ENCODE measurements around the gene ARRDC2.

- TF ChIP-seq CTCF (IDR thresholded peaks at IDR 0.05; ENCODE audit: insufficient read depth, low read length, poor library complexity, severe bottlenecking) (no peak), EZH2phosphoT487 (conservative IDR thresholded peaks at IDR 0.05; ENCODE audit: low read length) (no peak)
Observed at GRCh38 chr19:18046059-18046718, 38.2 kb downstream of the ARRDC2 start.

Data from SU-DHL-6 (cell line).